OCI-LY7 (cell line): ENCODE results near the gene LSM4. TPM values are rescaled to one million over a fixed set of nuclear protein-coding genes. Genes with fewer than 3 reads are reported as not detected.
A peak's percentile ranks its signal among the peaks of the same experiment; 100 is the strongest.

Experiments used
- BruUV-seq: library from RNA; stranded (reverse); fragments of 400-500 nt; replicated peaks from 2 replicates; lab custom pipeline; 2021; lab: Mats Ljungman, UMichigan
- CTCF ChIA-PET: fragments of 300-600 bp; sonication (Branson Sonifier 250); formaldehyde crosslinking; loops from one replicate; lab custom pipeline; 2022; ENCODE audit warnings: antibody characterized with exemption; ENCODE audit not compliant: unreplicated experiment; lab: Charles Lee
- POLR2A ChIA-PET: fragments of 300-600 bp; sonication (Branson Sonifier 250); formaldehyde crosslinking; loops from one replicate; lab custom pipeline; 2022; ENCODE audit warnings: antibody characterized with exemption; lab: Charles Lee
- DNase-seq: peaks from one replicate; pipeline ENCODE4 v3.0.0-alpha.2; 2015; ENCODE audit warnings: low spot score
- H2AFZ ChIP-seq: fragments of 200-600 bp; sonication (generic), shearing (Covaris generic); 2 replicates; pipeline ENCODE4 v1.6.1; 2014; ENCODE audit warnings: mild to moderate bottlenecking, antibody characterized with exemption, low read length, moderate library complexity
- H3K27ac ChIP-seq: fragments of 200-600 bp; sonication (generic); 2 replicates; pipeline ENCODE4 v1.5.1; 2014; ENCODE audit warnings: mixed run types, low read depth, mild to moderate bottlenecking, moderate library complexity, low read length, inconsistent platforms; ENCODE audit not compliant: poor library complexity, severe bottlenecking
- H3K36me3 ChIP-seq: fragments of 200-600 bp; sonication (generic); 2 replicates; pipeline ENCODE4 v1.6.1; 2014; ENCODE audit warnings: mild to moderate bottlenecking, antibody characterized with exemption, low read length, moderate library complexity, mixed read lengths; ENCODE audit not compliant: insufficient read depth
- H3K4me1 ChIP-seq: fragments of 200-600 bp; sonication (generic); 2 replicates; pipeline ENCODE4 v1.5.1; 2014; ENCODE audit warnings: mild to moderate bottlenecking, low read length; ENCODE audit not compliant: insufficient read depth, poor library complexity, severe bottlenecking
- H3K4me2 ChIP-seq: fragments of 200-600 bp; sonication (generic); 2 replicates; pipeline ENCODE4 v1.6.1; 2014; ENCODE audit warnings: mild to moderate bottlenecking, low read length
- H3K4me3 ChIP-seq: fragments of 200-600 bp; sonication (generic); 2 replicates; pipeline ENCODE4 v1.5.1; 2014; ENCODE audit warnings: mild to moderate bottlenecking, low read depth, low read length; ENCODE audit not compliant: poor library complexity, severe bottlenecking
- H3K79me2 ChIP-seq: fragments of 200-600 bp; sonication (generic); 2 replicates; pipeline ENCODE4 v1.6.1; 2016; ENCODE audit warnings: low read depth, mild to moderate bottlenecking, low read length, moderate library complexity, mixed read lengths; ENCODE audit not compliant: insufficient read depth
- H3K9me2 ChIP-seq: fragments of 200-600 bp; sonication (generic); 2 replicates; pipeline ENCODE4 v1.6.1; 2016; ENCODE audit warnings: mild to moderate bottlenecking, low read length, mixed read lengths; ENCODE audit not compliant: insufficient read depth
- H3K9me3 ChIP-seq: fragments of 200-600 bp; sonication (generic); 2 replicates; pipeline ENCODE4 v1.6.1; 2014; ENCODE audit warnings: mild to moderate bottlenecking, mixed run types, low read length, mixed read lengths
- H4K20me1 ChIP-seq: fragments of 200-600 bp; sonication (generic); 2 replicates; pipeline ENCODE4 v1.6.1; 2014; ENCODE audit warnings: mild to moderate bottlenecking, antibody characterized with exemption, low read length, moderate library complexity, mixed read lengths; ENCODE audit not compliant: insufficient read depth
- CTCF ChIP-seq: fragments of 200-600 bp; sonication (generic); conservative IDR thresholded peaks from 2 replicates; pipeline ENCODE4 v1.5.1; 2014; ENCODE audit warnings: mild to moderate bottlenecking, antibody characterized with exemption, low read length, moderate library complexity, mixed read lengths
- EZH2phosphoT487 ChIP-seq: fragments of 200-600 bp; sonication (generic); IDR thresholded peaks from 2 replicates; pipeline ENCODE4 v1.6.1; 2018; ENCODE audit warnings: low read depth, borderline replicate concordance, mild to moderate bottlenecking, mixed run types, antibody characterized with exemption, low read length, moderate library complexity, mixed read lengths
- intact Hi-C: fragments of 100-400 bp; cut with micrococcal nuclease; formaldehyde crosslinking; loops from one replicate; pipeline ENCODE4 v1.10.0; 2022; ENCODE audit not compliant: unreplicated experiment
- total RNA-seq, 2 experiments: library from RNA; depleted of rRNA in 1 of 2; stranded (reverse); fragments of >200 nt in 1 of 2; shearing (Covaris generic) in 1 of 2; gene quantifications; 2 replicates each; pipeline ENCODE4 v1.2.3, GENCODE V29; 2014 to 2022

Gene LSM4
- total RNA-seq, 2 experiments from 2014 or later = 232 to 451 TPM

GRCh38 chr19:18290302-18291018, 32.4 kb downstream of the LSM4 start:
- POLR2A ChIA-PET = interaction anchor here (0.7 kb wide), 1 partner anchor 9 kb away, joined by 3 read pairs; no protein-coding TSS in a partner anchor
- BruUV-seq = no TSS peak
- no peaks in the 10 kb centered on the region for H3K9me3 ChIP-seq
- DNase-seq = no peak
- H3K27ac ChIP-seq = no peak overlapping the region
- H3K9me2 ChIP-seq = no peaks in the 10 kb centered on the region
- peak overlapping the region; percentile 30; the same call in 1 of the 2 replicates for H3K4me2 ChIP-seq
- no peaks in the 10 kb centered on the region for H4K20me1 ChIP-seq
- no peaks in the 10 kb centered on the region for H3K36me3 ChIP-seq
- CTCF ChIA-PET = no interaction called here
- TF ChIP-seq CTCF = no peak
- no peak for TF ChIP-seq EZH2phosphoT487
- H3K4me1 ChIP-seq = peaks cover 57% of the 10 kb centered on the region
- intact Hi-C loops = loop anchor here (1.0 kb wide), 1 partner anchor 14 kb away; no protein-coding TSS in a partner anchor
- H3K79me2 ChIP-seq = no peaks in the 10 kb centered on the region
- no peak overlapping the region; the same call in 1 of the 2 replicates for H2AFZ ChIP-seq
- no peak overlapping the region for H3K4me3 ChIP-seq

DNA sequence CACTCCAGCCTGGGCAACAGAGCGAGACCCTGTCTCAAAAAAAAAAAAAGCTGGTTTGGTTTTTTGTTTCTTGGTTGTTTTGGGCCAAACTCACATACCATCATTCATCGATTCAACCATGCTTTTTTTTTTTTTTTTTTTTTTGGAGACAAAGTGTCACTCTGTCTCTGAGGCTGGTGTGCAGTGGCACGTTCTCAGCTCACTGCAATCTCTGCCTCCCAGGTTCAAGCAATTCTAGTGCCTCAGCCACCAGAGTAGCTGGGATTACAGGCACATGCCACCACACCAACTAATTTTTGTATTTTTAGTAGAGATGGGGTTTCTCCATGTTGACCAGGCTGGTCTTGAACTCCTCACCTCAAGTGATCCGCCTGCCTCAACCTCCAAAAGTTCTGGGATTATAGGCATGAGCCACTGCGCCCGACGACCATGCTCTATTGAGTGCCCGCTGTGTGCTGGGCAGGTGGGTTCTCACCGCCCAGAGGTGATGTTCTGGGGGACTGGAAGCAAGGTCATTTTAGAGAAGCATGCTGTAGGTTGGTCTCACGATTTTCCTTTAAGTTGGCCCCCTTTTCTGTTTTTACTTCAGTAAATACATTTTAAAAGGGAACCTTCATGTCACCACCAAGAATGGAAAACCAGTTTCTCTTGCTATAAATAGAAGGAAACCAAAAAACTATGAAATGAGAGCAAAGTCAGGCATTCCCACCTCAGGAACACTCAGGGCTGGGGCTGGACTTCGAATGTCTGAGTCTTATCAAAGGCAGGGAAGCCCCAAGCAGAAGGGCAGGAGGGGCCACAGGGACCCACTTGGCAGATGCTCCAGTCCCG, 33.2 kb downstream of the LSM4 start:
- DNase-seq = no peak
- H3K36me3 ChIP-seq = no peaks in the 10 kb centered on the region
- no peak overlapping the region for H3K4me3 ChIP-seq
- ChIA-PET POLR2A (interaction anchor here (0.7 kb wide), 2 partner anchors 52 to 192 kb away, joined by 3 to 8 read pairs; no protein-coding TSS in a partner anchor), CTCF (no interaction called here)
- peaks cover 59% of the 10 kb centered on the region for H3K4me1 ChIP-seq
- H3K9me2 ChIP-seq = no peaks in the 10 kb centered on the region
- H3K79me2 ChIP-seq = no peaks in the 10 kb centered on the region
- H2AFZ ChIP-seq = no peak overlapping the region; the same call in 1 of the 2 replicates
- no TSS peak for BruUV-seq
- H3K4me2 ChIP-seq = 0 out of 2 replicates have a peak overlapping the region, but pooled peaks have one; percentile 30
- intact Hi-C loops = no loop called here
- no peaks in the 10 kb centered on the region for H4K20me1 ChIP-seq
- H3K9me3 ChIP-seq = no peaks in the 10 kb centered on the region
- TF ChIP-seq EZH2phosphoT487 = no peak
- no peak for TF ChIP-seq CTCF
- H3K27ac ChIP-seq = no peak overlapping the region
